Lower lobe of right lung (tissue), 2 donors: ENCODE data around the gene ZC3HAV1L. TPM values are rescaled to one million over a fixed set of nuclear protein-coding genes. Genes with fewer than 3 reads are reported as not detected.
"Not testable (repeated sequence)": the region's sequence is repeated elsewhere in the genome, so short reads cannot be mapped to it uniquely, and the experiment has no call there.

Experiments
- ATAC-seq, 2 donors: fragments of 200-7000 bp; cut with Tn5 transposase; one replicate each; pipeline ENCODE4 v1.9.1; 2020 to 2022; ENCODE audit warnings: mild to moderate bottlenecking in 2 of 2, moderate library complexity in 2 of 2
- DNase-seq: peaks from one replicate; pipeline ENCODE4 v3.0.0-alpha.2; 2020
- H3K27ac ChIP-seq: fragments of 200-600 bp; one replicate; pipeline ENCODE4 v1.8.0; 2022
- H3K27me3 ChIP-seq: fragments of 200-600 bp; one replicate; pipeline ENCODE4 v1.8.0; 2022; ENCODE audit warnings: low read depth
- H3K36me3 ChIP-seq: fragments of 200-600 bp; one replicate; pipeline ENCODE4 v1.8.0; 2022; ENCODE audit warnings: mild to moderate bottlenecking
- H3K4me1 ChIP-seq: fragments of 200-600 bp; one replicate; pipeline ENCODE4 v1.8.0; 2022
- H3K4me3 ChIP-seq: fragments of 200-600 bp; one replicate; pipeline ENCODE4 v1.8.0; 2022; ENCODE audit warnings: mild to moderate bottlenecking
- H3K9me3 ChIP-seq: fragments of 200-600 bp; one replicate; pipeline ENCODE4 v1.8.0; 2022
- CTCF ChIP-seq: fragments of 200-600 bp; IDR thresholded peaks from one replicate; pipeline ENCODE4 v1.8.0; 2022; ENCODE audit warnings: antibody characterized with exemption, mild to moderate bottlenecking
- intact Hi-C: fragments of 100-400 bp; cut with DNase I; formaldehyde crosslinking; loops from one replicate; pipeline ENCODE4 v1.11.0; 2022
- total RNA-seq: library from RNA; stranded (reverse); fragmentation: NEBNext Ultra II Directional; extraction: Animal tissue kit (Norgen Biotek cat#: 25700); gene quantifications from one replicate; pipeline ENCODE4 v1.2.1, GENCODE V29; 2021
- donor health status: DM: no; HTN: yes; CAD: no; lungs with severe emphysema.

Gene ZC3HAV1L
- total RNA-seq, 1 donor from 2014 or later, result 7.1 TPM

GRCh38 chr7:139060695-139061237 lies 24.9 kb upstream of the ZC3HAV1L start:
- peaks cover 95% of the 10 kb centered on the region for H3K36me3 ChIP-seq
- no peaks in the 10 kb centered on the region for H3K9me3 ChIP-seq
- no peak for DNase-seq
- intact Hi-C loops, result no loop called here
- no peak overlapping the region for H3K27ac ChIP-seq
- no peak overlapping the region for H3K4me3 ChIP-seq
- H3K27me3 ChIP-seq, result no peaks in the 10 kb centered on the region
- TF ChIP-seq CTCF, result no peak
- no peak for ATAC-seq
- H3K4me1 ChIP-seq, result peaks cover 7% of the 10 kb centered on the region

GRCh38 chr7:139059905-139060304 lies 24.1 kb upstream of the ZC3HAV1L start:
- ATAC-seq, result no peak
- intact Hi-C loops, result no loop called here
- H3K27me3 ChIP-seq, result no peaks in the 10 kb centered on the region
- peaks cover 7% of the 10 kb centered on the region for H3K4me1 ChIP-seq
- no peak for TF ChIP-seq CTCF
- no peak overlapping the region for H3K27ac ChIP-seq
- DNase-seq, result no peak
- H3K9me3 ChIP-seq, result no peaks in the 10 kb centered on the region
- peaks cover 95% of the 10 kb centered on the region for H3K36me3 ChIP-seq
- H3K4me3 ChIP-seq, result no peak overlapping the region

- ATAC-seq, result peak in 1 of 2 donors; percentile 32
Observed at GRCh38 chr7:139058943-139059342, 23.1 kb upstream of the ZC3HAV1L start.

GRCh38 chr7:139055674-139056073 lies 19.8 kb upstream of the ZC3HAV1L start:
- ATAC-seq, result no peak
- Histone ChIP-seq H3K4me3 (no peak overlapping the region), H3K27ac (no peak overlapping the region), H3K9me3 (no peaks in the 10 kb centered on the region), H3K4me1 (peaks cover 7% of the 10 kb centered on the region), H3K27me3 (no peaks in the 10 kb centered on the region), H3K36me3 (peaks cover 95% of the 10 kb centered on the region)
- intact Hi-C loops, result no loop called here
- DNase-seq, result no peak
- TF ChIP-seq CTCF, result no peak

More at GRCh38 chr7:139058943-139059342, 23.1 kb upstream of the ZC3HAV1L start:
- Histone ChIP-seq H3K4me1 (peaks cover 7% of the 10 kb centered on the region), H3K9me3 (no peaks in the 10 kb centered on the region), H3K4me3 (no peak overlapping the region), H3K27me3 (no peaks in the 10 kb centered on the region), H3K36me3 (peaks cover 95% of the 10 kb centered on the region), H3K27ac (no peak overlapping the region)
- intact Hi-C loops, result no loop called here
- no peak for DNase-seq
- no peak for TF ChIP-seq CTCF

GRCh38 chr7:139054656-139055055 lies 18.8 kb upstream of the ZC3HAV1L start:
- not testable (repeated sequence) for DNase-seq, H3K4me3 ChIP-seq

GRCh38 chr7:139054101-139054500 lies 18.3 kb upstream of the ZC3HAV1L start:
- no peak for TF ChIP-seq CTCF
- peaks cover 94% of the 10 kb centered on the region for H3K36me3 ChIP-seq
- H3K27me3 ChIP-seq, result no peaks in the 10 kb centered on the region
- no peak overlapping the region for H3K4me3 ChIP-seq
- H3K9me3 ChIP-seq, result no peaks in the 10 kb centered on the region
- no peak overlapping the region for H3K27ac ChIP-seq
- DNase-seq, result no peak
- no peak for ATAC-seq
- H3K4me1 ChIP-seq, result peaks cover 3% of the 10 kb centered on the region
- intact Hi-C loops, result no loop called here

More at GRCh38 chr7:139054656-139055055, 18.8 kb upstream of the ZC3HAV1L start:
- intact Hi-C loops, H3K27me3 ChIP-seq, ATAC-seq, H3K4me1 ChIP-seq, H3K9me3 ChIP-seq, H3K27ac ChIP-seq: not testable (repeated sequence)
- peaks cover 94% of the 10 kb centered on the region for H3K36me3 ChIP-seq
